Fibroblast of lung (primary cell): Measurements from ENCODE around the gene ANO7. TPM values are rescaled to one million over a fixed set of nuclear protein-coding genes. Genes with fewer than 3 reads are reported as not detected.

Experiments
- DNase-seq, 2 donors: peaks; one replicate each; pipeline versions ENCODE4 v3.0.0 to v3.0.0-alpha.2; 2010; ENCODE audit warnings: low read depth in 2 of 2
- H2AFZ ChIP-seq: 2 replicates; pipeline ENCODE4 v1.5.1; 2012; ENCODE audit warnings: low read length, control low read depth, inconsistent platforms
- H3K27ac ChIP-seq: 2 replicates; pipeline ENCODE4 v1.5.1; 2011; ENCODE audit warnings: low read length, control low read depth; ENCODE audit not compliant: insufficient read depth
- H3K27me3 ChIP-seq: 2 replicates; pipeline ENCODE4 v1.5.1; 2011; ENCODE audit warnings: mild to moderate bottlenecking, low read length; ENCODE audit not compliant: control insufficient read depth, insufficient read depth
- H3K36me3 ChIP-seq: 2 replicates; pipeline ENCODE4 v1.5.1; 2011; ENCODE audit warnings: low read length; ENCODE audit not compliant: control insufficient read depth, insufficient read depth
- H3K4me1 ChIP-seq: 2 replicates; pipeline ENCODE4 v1.5.1; 2011; ENCODE audit warnings: low read length; ENCODE audit not compliant: control insufficient read depth, insufficient read depth; ENCODE audit errors: extremely low read depth
- H3K4me2 ChIP-seq: 2 replicates; pipeline ENCODE4 v1.5.1; 2011; ENCODE audit warnings: low read length, control low read depth; ENCODE audit not compliant: insufficient read depth; ENCODE audit errors: extremely low read depth
- H3K4me3 ChIP-seq, 4 experiments: fragments of 200-600 bp in 1 of 4; sonication (generic) in 1 of 4; replicated peaks in 1 of 4; 2 replicates each; pipeline ENCODE4 v1.5.1; 2011 to 2016; ENCODE audit warnings: low read length in 4 of 4, low read depth in 3 of 4, mild to moderate bottlenecking in 3 of 4, control low read depth in 2 of 4, inconsistent platforms in 1 of 4, mixed read lengths in 1 of 4; ENCODE audit not compliant: insufficient read depth in 1 of 4; ENCODE audit errors: control extremely low read depth in 1 of 4
- H3K79me2 ChIP-seq: 2 replicates; pipeline ENCODE4 v1.5.1; 2012; ENCODE audit warnings: mild to moderate bottlenecking, low read length, inconsistent platforms; ENCODE audit not compliant: control insufficient read depth, insufficient read depth
- H3K9ac ChIP-seq: 2 replicates; pipeline ENCODE4 v1.5.1; 2011; ENCODE audit warnings: mild to moderate bottlenecking, low read length, control low read depth; ENCODE audit not compliant: insufficient read depth
- H3K9me3 ChIP-seq: 2 replicates; pipeline ENCODE4 v1.5.1; 2012; ENCODE audit warnings: low read depth, low read length; ENCODE audit not compliant: control insufficient read depth, insufficient read depth
- H4K20me1 ChIP-seq: 2 replicates; pipeline ENCODE4 v1.5.1; 2011; ENCODE audit warnings: low read length; ENCODE audit not compliant: control insufficient read depth, insufficient read depth; ENCODE audit errors: extremely low read depth
- EZH2 ChIP-seq: IDR thresholded peaks from 2 replicates; pipeline ENCODE4 v1.5.1; 2012; ENCODE audit warnings: low read length, control low read depth, mild to moderate bottlenecking; ENCODE audit errors: missing control alignments
- polyA plus RNA-seq, 2 donors: library from polyadenylated mRNA; depleted of rRNA in 1 of 2; stranded (reverse) in 1 of 2; unstranded in 1 of 2; fragments of >200 nt; gene quantifications; 2 replicates each; pipeline ENCODE4 v1.2.1, GENCODE V29; 2011 to 2012; ENCODE audit warnings: missing spikeins in 1 of 2
- total RNA-seq: library from RNA; depleted of rRNA; stranded (reverse); fragments of >200 nt; gene quantifications from 2 replicates; pipeline ENCODE4 v1.2.1, GENCODE V29; 2014
- TF ChIP-seq, protein P1 (sequence below), 2 donors: IDR thresholded peaks in 1 of 2; conservative IDR thresholded peaks in 1 of 2; 1 replicate in 1 of 2; 2 replicates in 1 of 2; pipeline ENCODE4 v1.5.1; 2011 to 2012; ENCODE audit warnings: low read length in 2 of 2, control low read depth in 1 of 2, inconsistent platforms in 1 of 2, low read depth in 1 of 2, mild to moderate bottlenecking in 1 of 2

The ANO7 gene
- total and polyA plus RNA-seq, 2 donors (not counting 1 experiment from before 2014, with no cell fraction given) = 0.50 TPM

DNA sequence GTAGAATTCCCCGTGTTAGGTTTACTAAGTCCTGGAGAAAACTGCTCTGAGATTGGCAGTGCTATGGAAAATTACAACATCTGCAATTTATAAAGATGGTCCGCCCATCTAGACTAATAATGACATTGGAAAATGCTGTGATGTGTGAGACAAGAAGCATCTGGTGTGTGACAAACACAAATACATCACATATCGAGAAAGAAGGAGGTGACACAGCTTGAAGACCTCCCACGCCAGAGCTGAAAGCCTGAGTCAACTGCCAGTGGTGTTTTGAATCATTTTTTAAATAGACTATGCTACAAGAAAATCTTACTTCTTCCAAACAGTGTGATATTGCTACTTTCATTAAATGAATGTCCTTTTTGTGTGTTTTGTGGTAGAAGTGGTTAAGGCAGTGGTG lies 8.6 kb upstream of the ANO7 start:
- no peak overlapping the region for H3K4me2 ChIP-seq
- H3K79me2 ChIP-seq = no peaks in the 10 kb centered on the region
- no peak overlapping the region for H3K4me3 ChIP-seq
- DNase-seq = peak in 1 of 2 donors; percentile 43
- H3K27ac ChIP-seq = no peak overlapping the region
- H3K36me3 ChIP-seq = peaks cover 6% of the 10 kb centered on the region
- H4K20me1 ChIP-seq = no peaks in the 10 kb centered on the region
- TF ChIP-seq, protein P1, sequence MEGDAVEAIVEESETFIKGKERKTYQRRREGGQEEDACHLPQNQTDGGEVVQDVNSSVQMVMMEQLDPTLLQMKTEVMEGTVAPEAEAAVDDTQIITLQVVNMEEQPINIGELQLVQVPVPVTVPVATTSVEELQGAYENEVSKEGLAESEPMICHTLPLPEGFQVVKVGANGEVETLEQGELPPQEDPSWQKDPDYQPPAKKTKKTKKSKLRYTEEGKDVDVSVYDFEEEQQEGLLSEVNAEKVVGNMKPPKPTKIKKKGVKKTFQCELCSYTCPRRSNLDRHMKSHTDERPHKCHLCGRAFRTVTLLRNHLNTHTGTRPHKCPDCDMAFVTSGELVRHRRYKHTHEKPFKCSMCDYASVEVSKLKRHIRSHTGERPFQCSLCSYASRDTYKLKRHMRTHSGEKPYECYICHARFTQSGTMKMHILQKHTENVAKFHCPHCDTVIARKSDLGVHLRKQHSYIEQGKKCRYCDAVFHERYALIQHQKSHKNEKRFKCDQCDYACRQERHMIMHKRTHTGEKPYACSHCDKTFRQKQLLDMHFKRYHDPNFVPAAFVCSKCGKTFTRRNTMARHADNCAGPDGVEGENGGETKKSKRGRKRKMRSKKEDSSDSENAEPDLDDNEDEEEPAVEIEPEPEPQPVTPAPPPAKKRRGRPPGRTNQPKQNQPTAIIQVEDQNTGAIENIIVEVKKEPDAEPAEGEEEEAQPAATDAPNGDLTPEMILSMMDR (conservative IDR thresholded peaks at IDR 0.05 in 1 of 2, IDR thresholded peaks at IDR 0.05 in 1 of 2; ENCODE audit: low read depth in 1 of 2, low read length in 2 of 2) = no peak
- TF ChIP-seq EZH2 = no peak
- no peaks in the 10 kb centered on the region for H3K27me3 ChIP-seq
- no peaks in the 10 kb centered on the region for H3K9me3 ChIP-seq
- H2AFZ ChIP-seq = no peak overlapping the region
- H3K9ac ChIP-seq = no peak overlapping the region
- H3K4me1 ChIP-seq = no peaks in the 10 kb centered on the region

DNA sequence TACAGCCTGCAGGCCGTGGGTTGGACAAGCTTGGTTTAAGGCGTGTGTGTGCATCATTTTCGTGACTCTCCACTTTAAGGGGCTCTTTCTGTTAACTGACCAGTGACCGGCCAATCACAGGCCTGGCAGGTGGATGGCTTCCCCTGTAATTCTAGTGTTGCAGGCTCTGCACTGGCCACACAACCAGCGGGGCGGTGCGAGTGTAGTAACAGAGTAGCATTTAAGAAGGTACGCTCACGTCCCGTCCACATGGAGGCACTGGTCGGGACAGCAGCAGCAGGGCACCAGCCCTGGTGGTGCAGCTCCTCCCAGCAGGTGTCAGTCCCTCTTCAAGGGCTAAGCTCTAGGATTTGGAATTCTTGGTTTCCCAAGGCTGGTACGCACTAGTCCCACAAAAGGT lies 8.0 kb upstream of the ANO7 start:
- Histone ChIP-seq H3K4me3 (no peak overlapping the region), H3K27me3 (no peaks in the 10 kb centered on the region), H3K79me2 (no peaks in the 10 kb centered on the region), H4K20me1 (no peaks in the 10 kb centered on the region), H3K27ac (no peak overlapping the region), H2AFZ (no peak overlapping the region), H3K9ac (no peak overlapping the region), H3K9me3 (no peaks in the 10 kb centered on the region), H3K4me2 (no peak overlapping the region), H3K4me1 (no peaks in the 10 kb centered on the region), H3K36me3 (peaks cover 6% of the 10 kb centered on the region)
- DNase-seq = no peak
- TF ChIP-seq, protein P1 (conservative IDR thresholded peaks at IDR 0.05 in 1 of 2, IDR thresholded peaks at IDR 0.05 in 1 of 2; ENCODE audit: low read depth in 1 of 2, low read length in 2 of 2) = no peak
- no peak for TF ChIP-seq EZH2

DNA sequence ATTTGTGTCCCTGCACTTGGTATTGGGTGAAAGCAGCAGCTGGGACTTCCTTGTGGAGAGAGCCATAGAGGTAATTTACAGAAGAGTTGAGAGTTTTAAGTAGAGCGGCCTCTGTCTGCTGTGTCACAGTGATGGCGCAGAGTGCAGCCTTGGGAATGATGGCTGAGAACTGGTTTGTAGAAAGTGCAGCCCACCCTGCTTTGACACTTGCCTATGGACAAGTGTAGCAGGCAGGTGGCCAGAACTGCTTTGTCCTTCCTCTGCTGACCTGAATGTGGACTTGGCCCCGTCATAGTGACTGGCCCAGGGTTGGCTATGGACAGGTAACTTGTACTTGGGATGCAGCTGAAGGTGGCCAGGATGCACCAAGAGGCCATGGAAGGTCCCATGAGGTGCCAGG lies 6.4 kb upstream of the ANO7 start:
- Histone ChIP-seq H3K27ac (no peak overlapping the region), H2AFZ (no peak overlapping the region), H3K36me3 (peaks cover 6% of the 10 kb centered on the region), H3K4me2 (no peak overlapping the region), H3K4me1 (no peaks in the 10 kb centered on the region), H3K27me3 (no peaks in the 10 kb centered on the region), H3K9me3 (no peaks in the 10 kb centered on the region), H3K79me2 (no peaks in the 10 kb centered on the region), H3K9ac (no peak overlapping the region), H4K20me1 (no peaks in the 10 kb centered on the region), H3K4me3 (no peak overlapping the region)
- TF ChIP-seq, protein P1 (conservative IDR thresholded peaks at IDR 0.05 in 1 of 2, IDR thresholded peaks at IDR 0.05 in 1 of 2; ENCODE audit: low read depth in 1 of 2, low read length in 2 of 2) = no peak
- no peak for DNase-seq
